ENCODE results near the gene ERF.

ERF gene

DNA sequence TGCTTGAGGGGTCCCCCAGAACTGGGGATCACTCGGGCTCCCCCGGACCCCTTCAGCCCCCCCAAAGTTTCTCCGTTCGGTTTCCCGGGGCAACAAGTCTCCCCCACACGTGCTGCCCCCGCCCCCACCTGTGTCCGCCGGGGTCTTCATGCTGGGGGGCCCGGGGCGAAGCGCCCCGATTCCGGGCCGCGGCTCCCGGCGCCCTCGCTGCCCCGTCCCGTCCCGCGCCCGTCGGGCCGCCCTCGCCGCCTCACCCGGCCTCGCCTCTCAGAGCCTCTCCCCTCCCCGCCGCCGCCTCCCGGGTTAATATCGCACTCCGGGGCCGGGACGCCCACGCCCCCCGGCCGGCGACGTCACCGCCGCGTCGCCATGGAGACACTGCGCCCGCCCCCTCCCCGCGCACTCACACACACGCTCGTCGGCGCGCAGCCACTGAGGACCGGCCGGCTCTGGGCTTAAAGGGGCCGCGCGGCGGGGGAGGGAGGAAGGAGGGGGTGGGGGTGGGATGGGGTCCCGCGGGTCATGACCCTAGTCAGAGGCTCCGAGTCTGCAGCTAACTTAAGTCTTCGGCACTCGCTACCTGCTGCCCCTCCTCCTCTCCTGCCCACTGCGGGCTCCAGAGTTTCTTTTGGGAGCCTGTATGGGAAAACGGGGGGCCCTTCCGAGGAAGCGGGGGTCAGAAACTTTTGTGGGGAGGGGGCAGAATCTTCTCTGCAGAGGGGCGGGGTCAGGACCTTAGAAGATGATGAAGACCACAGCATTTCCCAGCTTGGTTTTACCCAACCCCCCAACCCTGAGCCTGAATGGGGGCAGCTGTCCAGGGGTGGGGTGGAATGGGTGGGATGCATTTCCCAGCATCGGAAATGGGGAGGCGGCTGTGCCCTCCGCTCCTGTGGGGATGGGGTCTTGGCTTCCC lies at the start of gene ERF:
Gene ERF (minus strand): TSS at position 279 of the 916 bp plus-strand sequence. CDS start 129 bp downstream, at position 150.
- Histone ChIP-seq H3K4me3 (ENCODE audit: low read length) (peak within 1 kb of the TSS; percentile 38), H3K27me3 (ENCODE audit: control insufficient read depth, insufficient read depth, low read length) (no peaks in the 10 kb centered on the region), H3K27ac (ENCODE audit: low read length) (no peak within 1 kb of the TSS), H3K9me3 (ENCODE audit: control insufficient read depth, insufficient read depth, low read length) (no peaks in the 10 kb centered on the region), H3K4me1 (ENCODE audit: control insufficient read depth, insufficient read depth, low read length) (peaks cover 13% of the 10 kb centered on the region), H3K36me3 (ENCODE audit: control insufficient read depth, insufficient read depth, low read length) (peaks cover 4% of the 10 kb centered on the region; the same call in 1 of the 2 replicates)
- DNase-seq (ENCODE audit: low read depth, low spot score) = no peak
- no CpG with 5 or more reads among the region's 75 CpGs for WGBS (ENCODE audit: insufficient coverage, insufficient read length)

DNA sequence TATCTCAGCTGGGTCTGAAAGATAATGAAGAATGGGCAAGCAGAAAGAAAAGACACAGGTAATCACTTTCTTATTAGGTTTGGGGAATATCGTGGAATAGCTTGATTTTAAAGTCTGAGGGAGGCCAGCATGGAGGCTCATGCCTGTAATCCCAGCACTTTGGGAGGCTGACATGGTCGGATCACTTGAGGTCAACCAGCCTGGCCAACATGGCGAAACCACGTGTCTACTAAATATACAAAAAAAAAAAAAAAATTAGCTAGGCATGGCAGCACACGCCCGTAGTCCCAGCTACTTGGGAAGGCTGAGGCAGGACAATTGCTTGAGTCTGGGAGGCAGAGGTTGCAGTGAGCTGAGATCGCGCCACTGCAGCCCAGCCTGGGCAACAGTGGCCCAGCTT lies 48.9 kb upstream of the ERF start:
- H3K27ac ChIP-seq (ENCODE audit: low read length) = no peak overlapping the region
- no CpG with 5 or more reads among the region's 8 CpGs for WGBS (ENCODE audit: insufficient coverage, insufficient read length)
- H3K36me3 ChIP-seq (ENCODE audit: control insufficient read depth, insufficient read depth, low read length) = peaks cover 3% of the 10 kb centered on the region
- H3K27me3 ChIP-seq (ENCODE audit: control insufficient read depth, insufficient read depth, low read length) = no peaks in the 10 kb centered on the region
- DNase-seq (ENCODE audit: low read depth, low spot score) = no peak
- H3K4me3 ChIP-seq (ENCODE audit: low read length) = no peak overlapping the region
- H3K4me1 ChIP-seq (ENCODE audit: control insufficient read depth, insufficient read depth, low read length) = peaks cover 4% of the 10 kb centered on the region; the same call in 1 of the 2 replicates
- H3K9me3 ChIP-seq (ENCODE audit: control insufficient read depth, insufficient read depth, low read length) = no peaks in the 10 kb centered on the region

DNA sequence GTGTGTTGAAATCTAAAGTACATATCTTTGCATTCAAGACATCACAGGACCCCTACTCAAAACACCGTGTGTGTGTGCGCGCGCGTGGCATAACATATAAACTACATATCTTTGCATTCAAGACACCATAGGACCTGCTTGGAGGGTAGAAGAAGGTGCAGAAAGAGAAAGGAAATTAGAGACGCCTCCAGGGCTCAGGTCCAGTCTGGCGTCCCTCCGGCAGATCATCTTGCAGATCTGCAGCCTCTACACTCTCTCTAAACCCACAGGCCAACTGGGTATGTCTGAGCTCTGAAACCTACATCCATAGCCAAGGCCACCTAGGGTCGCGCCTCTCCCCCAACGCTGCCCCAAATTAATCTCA lies 48.2 kb upstream of the ERF start:
- no peak for DNase-seq (ENCODE audit: low read depth, low spot score)
- no peak overlapping the region; the same call in 1 of the 2 replicates for H3K4me3 ChIP-seq (ENCODE audit: low read length)
- H3K9me3 ChIP-seq (ENCODE audit: control insufficient read depth, insufficient read depth, low read length) = no peaks in the 10 kb centered on the region
- WGBS (ENCODE audit: insufficient coverage, insufficient read length) = no CpG with 5 or more reads among the region's 11 CpGs
- H3K4me1 ChIP-seq (ENCODE audit: control insufficient read depth, insufficient read depth, low read length) = peaks cover 4% of the 10 kb centered on the region; the same call in 1 of the 2 replicates
- no peaks in the 10 kb centered on the region for H3K27me3 ChIP-seq (ENCODE audit: control insufficient read depth, insufficient read depth, low read length)
- peaks cover 3% of the 10 kb centered on the region for H3K36me3 ChIP-seq (ENCODE audit: control insufficient read depth, insufficient read depth, low read length)
- no peak overlapping the region for H3K27ac ChIP-seq (ENCODE audit: low read length)

DNA sequence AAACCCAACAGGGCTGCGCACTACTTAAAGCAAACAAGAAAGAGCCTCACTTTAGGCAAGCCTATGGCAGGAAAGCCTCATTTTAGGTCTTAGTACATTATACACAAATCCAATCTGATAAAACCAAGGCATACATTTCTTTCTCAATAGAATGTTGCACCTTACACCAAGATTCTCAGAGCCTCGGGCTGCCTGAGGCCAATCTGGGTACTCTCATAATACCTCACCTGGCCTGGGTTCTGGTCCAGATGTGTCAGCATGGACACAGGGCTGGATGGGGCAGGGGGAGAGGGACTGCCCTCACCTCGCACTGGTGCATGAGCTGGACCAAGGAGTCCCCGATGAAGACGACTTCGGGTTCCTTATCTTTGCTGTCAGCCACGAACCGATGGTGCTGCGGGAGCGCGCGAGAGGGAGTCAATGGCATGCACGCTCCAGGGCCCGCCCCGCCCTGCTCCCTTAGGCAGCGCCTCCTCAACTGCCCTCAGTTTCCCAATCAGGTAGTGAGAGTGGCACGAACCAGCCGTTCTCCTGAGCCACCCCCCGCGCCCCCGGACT lies 46.8 kb upstream of the ERF start, which contains the start of gene PRR19:
Gene PRR19 (plus strand): TSS at position 487 of the 558 bp plus-strand sequence. CDS start 7,453 bp downstream, outside the sequence.
- DNase-seq (ENCODE audit: low read depth, low spot score) = no peak
- no peak within 1 kb of the TSS for H3K27ac ChIP-seq (ENCODE audit: low read length)
- H3K4me1 ChIP-seq (ENCODE audit: control insufficient read depth, insufficient read depth, low read length) = peaks cover 4% of the 10 kb centered on the region; the same call in 1 of the 2 replicates
- peaks cover 6% of the 10 kb centered on the region for H3K36me3 ChIP-seq (ENCODE audit: control insufficient read depth, insufficient read depth, low read length)
- WGBS (ENCODE audit: insufficient coverage, insufficient read length) = no CpG with 5 or more reads among the region's 21 CpGs
- peak within 1 kb of the TSS; percentile 74; the same call in 1 of the 2 replicates for H3K4me3 ChIP-seq (ENCODE audit: low read length)
- H3K9me3 ChIP-seq (ENCODE audit: control insufficient read depth, insufficient read depth, low read length) = no peaks in the 10 kb centered on the region
- no peaks in the 10 kb centered on the region for H3K27me3 ChIP-seq (ENCODE audit: control insufficient read depth, insufficient read depth, low read length)

DNA sequence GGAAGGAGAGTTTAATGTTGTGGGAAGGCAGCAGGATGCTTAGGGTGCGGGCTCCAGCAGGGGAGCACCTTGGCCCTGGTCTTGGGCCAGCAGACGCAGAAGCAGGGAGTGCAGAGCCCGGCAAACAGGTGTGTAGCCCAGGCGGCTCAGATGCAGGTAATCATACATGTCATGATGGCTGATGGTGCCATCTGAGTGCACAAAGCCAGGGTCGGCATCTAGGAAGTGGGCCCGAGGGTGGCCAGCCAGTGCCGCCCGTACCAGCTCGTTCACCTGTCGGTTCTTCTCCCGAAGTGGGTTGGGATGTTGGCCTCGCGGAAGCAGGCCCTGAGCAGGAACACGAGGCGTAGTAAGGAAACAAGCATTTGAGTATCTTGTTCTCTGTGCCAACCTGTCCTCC lies 42.1 kb upstream of the ERF start:
- no peak for DNase-seq (ENCODE audit: low read depth, low spot score)
- Histone ChIP-seq H3K27ac (ENCODE audit: low read length) (no peak overlapping the region), H3K9me3 (ENCODE audit: control insufficient read depth, insufficient read depth, low read length) (no peaks in the 10 kb centered on the region), H3K4me3 (ENCODE audit: low read length) (no peak overlapping the region), H3K4me1 (ENCODE audit: control insufficient read depth, insufficient read depth, low read length) (no peaks in the 10 kb centered on the region; the same call in 1 of the 2 replicates), H3K27me3 (ENCODE audit: control insufficient read depth, insufficient read depth, low read length) (no peaks in the 10 kb centered on the region), H3K36me3 (ENCODE audit: control insufficient read depth, insufficient read depth, low read length) (peaks cover 10% of the 10 kb centered on the region)
- no CpG with 5 or more reads among the region's 15 CpGs for WGBS (ENCODE audit: insufficient coverage, insufficient read length)

DNA sequence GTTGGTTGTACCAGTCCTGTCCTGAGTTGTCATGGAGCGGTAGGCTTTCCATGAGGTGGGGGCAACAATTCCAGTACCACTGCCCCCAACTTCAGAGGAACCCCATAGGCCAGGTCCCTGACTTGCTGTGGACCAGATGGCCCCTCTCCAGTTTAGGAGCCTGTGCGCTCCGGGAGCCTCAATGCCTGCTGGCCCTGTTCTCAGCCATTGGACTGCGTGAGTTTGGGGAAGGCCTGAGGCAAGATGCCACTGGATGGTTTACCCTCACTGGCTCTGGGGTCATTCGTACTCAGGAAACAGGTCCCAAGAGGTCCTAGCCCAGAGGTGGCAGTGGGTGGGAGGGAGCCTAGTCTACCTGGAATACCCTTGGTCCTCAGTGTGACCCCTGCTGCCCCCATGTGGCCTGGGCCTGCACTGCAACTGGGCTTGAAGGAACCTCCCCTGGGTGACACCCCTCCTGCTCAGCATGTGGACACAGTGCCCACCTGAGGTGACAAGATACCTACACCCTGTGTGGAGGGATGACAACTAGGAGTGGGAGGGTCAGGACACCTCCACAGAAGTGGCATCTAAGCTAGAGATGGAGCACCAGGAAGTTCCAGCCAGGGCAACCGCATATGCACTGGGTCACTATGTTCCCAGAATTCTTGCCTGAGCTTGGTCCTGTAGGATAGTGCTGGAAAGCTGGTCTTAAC lies 41.0 kb upstream of the ERF start:
- H3K27ac ChIP-seq (ENCODE audit: low read length) = no peak overlapping the region
- H3K4me1 ChIP-seq (ENCODE audit: control insufficient read depth, insufficient read depth, low read length) = peaks cover 2% of the 10 kb centered on the region
- no CpG with 5 or more reads among the region's 6 CpGs for WGBS (ENCODE audit: insufficient coverage, insufficient read length)
- no peak for DNase-seq (ENCODE audit: low read depth, low spot score)
- H3K9me3 ChIP-seq (ENCODE audit: control insufficient read depth, insufficient read depth, low read length) = no peaks in the 10 kb centered on the region
- H3K4me3 ChIP-seq (ENCODE audit: low read length) = no peak overlapping the region
- peaks cover 12% of the 10 kb centered on the region for H3K36me3 ChIP-seq (ENCODE audit: control insufficient read depth, insufficient read depth, low read length)
- no peaks in the 10 kb centered on the region for H3K27me3 ChIP-seq (ENCODE audit: control insufficient read depth, insufficient read depth, low read length)

DNA sequence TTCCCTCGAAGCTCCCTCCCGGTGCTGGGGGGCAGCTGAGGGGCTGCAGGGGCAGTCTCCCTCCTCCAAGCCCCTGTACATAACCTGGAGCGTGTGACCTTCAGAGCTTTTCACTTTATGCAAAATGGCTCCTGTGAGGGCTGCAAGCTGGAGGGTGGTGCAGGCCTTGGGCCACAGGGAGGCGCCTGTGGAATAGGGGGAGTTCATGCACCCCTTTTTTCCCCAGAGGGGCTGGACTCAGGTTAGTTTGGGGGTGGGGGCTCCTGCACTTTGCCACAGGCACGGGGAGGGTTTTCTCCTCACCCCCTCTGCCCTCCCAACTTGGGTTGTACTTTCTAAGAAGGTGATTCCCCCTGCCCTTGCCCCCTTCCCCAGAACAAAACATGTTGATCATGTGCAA lies 40.4 kb upstream of the ERF start:
- H3K4me1 ChIP-seq (ENCODE audit: control insufficient read depth, insufficient read depth, low read length) = peaks cover 6% of the 10 kb centered on the region
- H3K9me3 ChIP-seq (ENCODE audit: control insufficient read depth, insufficient read depth, low read length) = no peaks in the 10 kb centered on the region
- no CpG with 5 or more reads among the region's 5 CpGs for WGBS (ENCODE audit: insufficient coverage, insufficient read length)
- no peaks in the 10 kb centered on the region for H3K27me3 ChIP-seq (ENCODE audit: control insufficient read depth, insufficient read depth, low read length)
- H3K4me3 ChIP-seq (ENCODE audit: low read length) = no peak overlapping the region
- peaks cover 19% of the 10 kb centered on the region for H3K36me3 ChIP-seq (ENCODE audit: control insufficient read depth, insufficient read depth, low read length)
- DNase-seq (ENCODE audit: low read depth, low spot score) = no peak
- no peak overlapping the region for H3K27ac ChIP-seq (ENCODE audit: low read length)

DNA sequence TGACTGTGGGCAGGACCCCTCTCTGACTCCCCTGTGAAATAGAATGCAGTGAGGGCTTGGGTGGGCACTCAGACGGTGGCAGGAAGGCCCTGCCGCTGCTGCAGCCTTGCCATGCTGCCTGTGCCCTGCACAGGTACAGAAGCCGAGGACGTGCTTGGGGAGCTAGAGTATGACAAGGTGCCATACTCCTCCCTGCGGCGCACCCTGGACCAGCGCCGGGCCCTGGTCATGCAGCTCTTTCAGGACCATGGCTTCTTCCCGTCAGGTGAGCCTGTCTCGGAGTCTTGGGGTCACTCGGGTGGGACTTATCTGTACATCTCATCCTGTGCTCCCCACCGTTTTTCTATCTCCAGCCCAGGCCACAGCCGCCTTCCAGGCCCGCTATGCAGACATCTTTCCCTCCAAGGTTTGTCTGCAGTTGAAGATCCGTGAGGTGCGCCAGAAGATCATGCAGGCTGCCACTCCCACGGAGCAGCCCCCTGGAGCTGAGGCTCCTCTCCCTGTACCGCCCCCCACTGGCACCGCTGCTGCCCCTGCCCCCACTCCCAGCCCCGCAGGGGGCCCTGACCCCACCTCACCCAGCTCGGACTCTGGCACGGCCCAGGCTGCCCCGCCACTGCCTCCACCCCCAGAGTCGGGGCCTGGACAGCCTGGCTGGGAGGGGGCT lies 39.7 kb upstream of the ERF start:
- no CpG with 5 or more reads among the region's 24 CpGs for WGBS (ENCODE audit: insufficient coverage, insufficient read length)

DNA sequence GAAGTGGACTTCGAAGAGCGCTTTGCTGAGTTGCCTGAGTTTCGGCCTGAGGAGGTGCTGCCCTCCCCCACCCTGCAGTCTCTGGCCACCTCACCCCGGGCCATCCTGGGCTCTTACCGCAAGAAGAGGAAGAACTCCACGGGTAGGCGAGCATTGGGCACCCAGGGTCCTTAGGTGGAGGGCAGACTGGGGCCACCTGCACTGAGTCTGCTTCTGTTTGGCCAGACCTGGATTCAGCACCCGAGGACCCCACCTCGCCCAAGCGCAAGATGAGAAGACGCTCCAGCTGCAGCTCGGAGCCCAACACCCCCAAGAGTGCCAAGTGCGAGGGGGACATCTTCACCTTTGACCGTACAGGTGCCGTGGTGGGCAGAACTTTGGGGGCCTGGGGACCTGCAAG lies 39.0 kb upstream of the ERF start:
- DNase-seq (ENCODE audit: low read depth, low spot score) = no peak
- WGBS (ENCODE audit: insufficient coverage, insufficient read length) = no CpG with 5 or more reads among the region's 15 CpGs
- H3K27me3 ChIP-seq (ENCODE audit: control insufficient read depth, insufficient read depth, low read length) = no peaks in the 10 kb centered on the region
- H3K36me3 ChIP-seq (ENCODE audit: control insufficient read depth, insufficient read depth, low read length) = peaks cover 23% of the 10 kb centered on the region
- no peak overlapping the region for H3K4me3 ChIP-seq (ENCODE audit: low read length)
- H3K9me3 ChIP-seq (ENCODE audit: control insufficient read depth, insufficient read depth, low read length) = no peaks in the 10 kb centered on the region
- H3K27ac ChIP-seq (ENCODE audit: low read length) = no peak overlapping the region
- peaks cover 6% of the 10 kb centered on the region for H3K4me1 ChIP-seq (ENCODE audit: control insufficient read depth, insufficient read depth, low read length)

More for the DNA sequence above, 39.7 kb upstream of the ERF start:
- H3K27ac ChIP-seq (ENCODE audit: low read length) = no peak overlapping the region
- no peaks in the 10 kb centered on the region for H3K9me3 ChIP-seq (ENCODE audit: control insufficient read depth, insufficient read depth, low read length)
- H3K4me1 ChIP-seq (ENCODE audit: control insufficient read depth, insufficient read depth, low read length) = peaks cover 6% of the 10 kb centered on the region
- DNase-seq (ENCODE audit: low read depth, low spot score) = no peak
- peaks cover 19% of the 10 kb centered on the region for H3K36me3 ChIP-seq (ENCODE audit: control insufficient read depth, insufficient read depth, low read length)
- no peak overlapping the region for H3K4me3 ChIP-seq (ENCODE audit: low read length)
- no peaks in the 10 kb centered on the region for H3K27me3 ChIP-seq (ENCODE audit: control insufficient read depth, insufficient read depth, low read length)

DNA sequence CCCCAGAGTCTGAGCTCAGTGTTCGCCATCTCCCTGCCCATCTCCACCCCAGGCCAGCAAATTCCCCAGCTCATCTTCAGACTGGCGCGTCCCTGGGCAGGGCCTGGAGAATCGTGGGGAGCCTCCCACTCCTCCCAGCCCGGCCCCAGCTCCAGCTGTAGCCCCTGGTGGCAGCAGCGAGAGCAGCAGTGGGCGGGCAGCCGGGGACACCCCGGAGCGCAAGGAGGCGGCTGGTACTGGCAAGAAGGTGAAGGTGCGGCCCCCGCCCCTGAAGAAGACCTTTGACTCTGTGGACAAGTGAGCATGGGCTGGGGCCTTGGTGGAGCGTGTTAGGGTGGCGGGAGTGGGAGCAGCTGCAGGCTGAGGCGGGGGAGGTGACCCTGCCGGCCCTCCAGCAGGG lies 38.6 kb upstream of the ERF start:
- no CpG with 5 or more reads among the region's 17 CpGs for WGBS (ENCODE audit: insufficient coverage, insufficient read length)
- Histone ChIP-seq H3K27ac (ENCODE audit: low read length) (no peak overlapping the region), H3K4me1 (ENCODE audit: control insufficient read depth, insufficient read depth, low read length) (peaks cover 6% of the 10 kb centered on the region), H3K4me3 (ENCODE audit: low read length) (no peak overlapping the region), H3K36me3 (ENCODE audit: control insufficient read depth, insufficient read depth, low read length) (peaks cover 26% of the 10 kb centered on the region), H3K9me3 (ENCODE audit: control insufficient read depth, insufficient read depth, low read length) (no peaks in the 10 kb centered on the region), H3K27me3 (ENCODE audit: control insufficient read depth, insufficient read depth, low read length) (no peaks in the 10 kb centered on the region)
- DNase-seq (ENCODE audit: low read depth, low spot score) = no peak
